ENCODE results near the gene SNRPA1. TPM values are rescaled to one million over a fixed set of nuclear protein-coding genes. Genes with fewer than 3 reads are reported as not detected.

SNRPA1 gene
- total and polyA plus RNA-seq, 2 donors (not counting 1 experiment from before 2014, with no cell fraction given): 97.7 to 113 TPM

DNA sequence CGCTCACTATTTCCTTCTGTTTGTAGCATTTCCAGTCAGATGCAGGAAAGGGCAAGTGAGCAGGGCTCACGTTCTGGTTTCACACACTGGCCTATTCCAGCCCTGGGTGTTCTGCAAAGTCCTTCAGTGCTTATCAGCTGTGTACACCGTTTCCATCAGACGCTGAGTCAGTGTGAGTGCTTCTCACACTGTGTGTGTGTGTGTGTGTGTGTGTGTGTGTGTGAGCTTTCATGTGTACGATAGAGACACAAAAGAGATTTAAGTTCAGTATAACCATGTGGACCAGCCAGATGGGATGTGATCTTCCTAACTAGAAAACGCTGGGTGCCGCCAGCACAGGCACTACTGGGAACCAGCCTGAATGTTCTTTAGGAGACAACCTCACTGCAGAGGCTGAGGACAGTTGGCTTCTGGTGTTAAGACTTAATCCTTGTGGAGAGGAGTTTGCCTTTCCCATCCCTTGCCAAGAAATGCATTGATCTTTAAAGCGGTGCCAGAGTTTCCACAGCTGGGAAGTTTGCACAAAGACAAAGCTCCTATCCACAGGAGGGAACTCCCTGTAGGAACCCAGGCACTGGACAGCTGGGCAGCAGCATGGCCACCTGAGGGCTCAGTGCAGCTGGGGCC, 39.3 kb downstream of the SNRPA1 start:
- no peaks in the 10 kb centered on the region for H3K9me3 Mint-ChIP-seq (ENCODE audit: insufficient read depth)
- H3K27me3 Mint-ChIP-seq: peaks cover 9% of the 10 kb centered on the region
- H4K20me1 ChIP-seq (ENCODE audit: control insufficient read depth, insufficient read depth, low read length, poor library complexity, severe bottlenecking): peaks cover 3% of the 10 kb centered on the region
- H3K4me2 ChIP-seq (replicated peaks; ENCODE audit: low read depth, low read length, poor library complexity, severe bottlenecking): no peak overlapping the region
- H3K4me1 Mint-ChIP-seq: peaks cover 7% of the 10 kb centered on the region
- ATAC-seq (ENCODE audit: low read depth): no peak
- no peak for TF ChIP-seq EZH2 (IDR thresholded peaks at IDR 0.05; ENCODE audit: borderline replicate concordance, insufficient read depth, low read depth, low read length, poor library complexity, severe bottlenecking)
- TF ChIP-seq, protein P1, sequence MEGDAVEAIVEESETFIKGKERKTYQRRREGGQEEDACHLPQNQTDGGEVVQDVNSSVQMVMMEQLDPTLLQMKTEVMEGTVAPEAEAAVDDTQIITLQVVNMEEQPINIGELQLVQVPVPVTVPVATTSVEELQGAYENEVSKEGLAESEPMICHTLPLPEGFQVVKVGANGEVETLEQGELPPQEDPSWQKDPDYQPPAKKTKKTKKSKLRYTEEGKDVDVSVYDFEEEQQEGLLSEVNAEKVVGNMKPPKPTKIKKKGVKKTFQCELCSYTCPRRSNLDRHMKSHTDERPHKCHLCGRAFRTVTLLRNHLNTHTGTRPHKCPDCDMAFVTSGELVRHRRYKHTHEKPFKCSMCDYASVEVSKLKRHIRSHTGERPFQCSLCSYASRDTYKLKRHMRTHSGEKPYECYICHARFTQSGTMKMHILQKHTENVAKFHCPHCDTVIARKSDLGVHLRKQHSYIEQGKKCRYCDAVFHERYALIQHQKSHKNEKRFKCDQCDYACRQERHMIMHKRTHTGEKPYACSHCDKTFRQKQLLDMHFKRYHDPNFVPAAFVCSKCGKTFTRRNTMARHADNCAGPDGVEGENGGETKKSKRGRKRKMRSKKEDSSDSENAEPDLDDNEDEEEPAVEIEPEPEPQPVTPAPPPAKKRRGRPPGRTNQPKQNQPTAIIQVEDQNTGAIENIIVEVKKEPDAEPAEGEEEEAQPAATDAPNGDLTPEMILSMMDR (IDR thresholded peaks at IDR 0.05): no peak
- H3K79me2 ChIP-seq (ENCODE audit: control insufficient read depth, insufficient read depth, low read length): peaks cover 14% of the 10 kb centered on the region
- no peak overlapping the region for H3K9ac ChIP-seq (ENCODE audit: low read length)
- ChIA-PET POLR2A (no interaction called here), CTCF (interaction anchor here (0.7 to 9.3 kb wide), 7 partner anchors 10 to 337 kb away, joined by 3 to 138 read pairs (median 6); partner anchors contain the start of gene LRRK1)
- H2AFZ ChIP-seq (ENCODE audit: insufficient read depth, low read depth, low read length, poor library complexity, severe bottlenecking): no peak overlapping the region
- no peak overlapping the region for H3K4me3 ChIP-seq (ENCODE audit: control extremely low read depth in 1 of 5, extremely low read depth in 1 of 5, insufficient read depth in 1 of 5, low read depth in 2 of 5, low read length in 4 of 5)
- 57% methylated on average over 6 of the region's 8 CpGs for WGBS (ENCODE audit: insufficient coverage)
- H3K4me1 ChIP-seq (ENCODE audit: control insufficient read depth in 2 of 2, insufficient read depth in 2 of 2, low read length in 2 of 2): peaks cover 7 to 9% of the 10 kb centered on the region in 2 donors
- no peak for DNase-seq
- no peak overlapping the region for H3K27ac Mint-ChIP-seq
- H3K27me3 ChIP-seq (replicated peaks in 1 of 4; ENCODE audit: control extremely low read depth in 1 of 4, control insufficient read depth in 3 of 4, insufficient read depth in 4 of 4, low read length in 3 of 4): peaks cover 0 to 10% (median 3%) of the 10 kb centered on the region in 4 experiments
- no peaks in the 10 kb centered on the region for H3K36me3 ChIP-seq (replicated peaks in 1 of 2; ENCODE audit: control extremely low read depth in 1 of 2, control insufficient read depth in 1 of 2, extremely low read depth in 1 of 2, insufficient read depth in 2 of 2, low read length in 1 of 2)
- no peaks in the 10 kb centered on the region for H3K9me3 ChIP-seq (ENCODE audit: control extremely low read depth in 1 of 3, control insufficient read depth in 2 of 3, insufficient read depth in 1 of 3, low read length in 2 of 3)
- H3K27ac ChIP-seq (ENCODE audit: low read length in 2 of 2): no peak overlapping the region
- intact Hi-C loops (cut with micrococcal nuclease): no loop called here
- no peak overlapping the region for H3K4me3 Mint-ChIP-seq

DNA sequence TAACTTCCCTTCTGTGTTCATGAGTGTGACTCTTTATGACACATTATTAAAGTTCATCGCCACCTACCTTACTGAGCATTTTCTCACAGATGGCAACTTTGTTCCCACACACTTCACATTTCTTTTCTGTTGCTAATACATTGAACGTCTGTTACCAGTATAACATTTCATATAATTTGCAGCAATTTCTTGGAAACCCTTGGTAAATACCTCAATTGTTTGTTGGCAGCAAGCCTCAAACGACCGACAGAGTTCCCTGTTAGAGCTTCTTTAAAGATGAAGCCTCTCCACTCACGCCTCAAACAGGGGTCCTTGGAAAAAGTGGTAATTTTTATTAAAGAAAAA, 40.0 kb downstream of the SNRPA1 start:
- ATAC-seq (ENCODE audit: low read depth) (no peak), DNase-seq (no peak)
- TF ChIP-seq, protein P1 (IDR thresholded peaks at IDR 0.05): no peak
- TF ChIP-seq EZH2 (IDR thresholded peaks at IDR 0.05; ENCODE audit: borderline replicate concordance, insufficient read depth, low read depth, low read length, poor library complexity, severe bottlenecking): no peak
- Mint-ChIP-seq H3K27me3 (peaks cover 6% of the 10 kb centered on the region), H3K4me3 (no peak overlapping the region), H3K27ac (no peak overlapping the region), H3K9me3 (ENCODE audit: insufficient read depth) (no peaks in the 10 kb centered on the region), H3K4me1 (peaks cover 14% of the 10 kb centered on the region)
- H3K27me3 ChIP-seq (replicated peaks in 1 of 4; ENCODE audit: control extremely low read depth in 1 of 4, control insufficient read depth in 3 of 4, insufficient read depth in 4 of 4, low read length in 3 of 4): peaks cover 0 to 10% (median 3%) of the 10 kb centered on the region in 4 experiments
- intact Hi-C loops (cut with micrococcal nuclease): no loop called here
- no peak overlapping the region for H2AFZ ChIP-seq (ENCODE audit: insufficient read depth, low read depth, low read length, poor library complexity, severe bottlenecking)
- H3K36me3 ChIP-seq (replicated peaks in 1 of 2; ENCODE audit: control extremely low read depth in 1 of 2, control insufficient read depth in 1 of 2, extremely low read depth in 1 of 2, insufficient read depth in 2 of 2, low read length in 1 of 2): no peaks in the 10 kb centered on the region
- H3K27ac ChIP-seq (ENCODE audit: low read length in 2 of 2): no peak overlapping the region
- no peak overlapping the region for H3K9ac ChIP-seq (ENCODE audit: low read length)
- H3K4me2 ChIP-seq (replicated peaks; ENCODE audit: low read depth, low read length, poor library complexity, severe bottlenecking): no peak overlapping the region
- CTCF ChIA-PET: interaction anchor here (4.7 to 9.3 kb wide), 3 partner anchors 9 to 243 kb away, joined by 33 to 138 read pairs (median 133); no protein-coding TSS in a partner anchor
- whole genome bisulfite sequencing (ENCODE audit: insufficient coverage): 71% methylated on average over 2 of the region's 5 CpGs
- peaks cover 21% of the 10 kb centered on the region for H3K79me2 ChIP-seq (ENCODE audit: control insufficient read depth, insufficient read depth, low read length)
- H3K4me3 ChIP-seq (ENCODE audit: control extremely low read depth in 1 of 5, extremely low read depth in 1 of 5, insufficient read depth in 1 of 5, low read depth in 2 of 5, low read length in 4 of 5): no peak overlapping the region
- H4K20me1 ChIP-seq (ENCODE audit: control insufficient read depth, insufficient read depth, low read length, poor library complexity, severe bottlenecking): peaks cover 10% of the 10 kb centered on the region
- no peaks in the 10 kb centered on the region for H3K9me3 ChIP-seq (ENCODE audit: control extremely low read depth in 1 of 3, control insufficient read depth in 2 of 3, insufficient read depth in 1 of 3, low read length in 2 of 3)
- peaks cover 14 to 16% of the 10 kb centered on the region in 2 donors for H3K4me1 ChIP-seq (ENCODE audit: control insufficient read depth in 2 of 2, insufficient read depth in 2 of 2, low read length in 2 of 2)
- POLR2A ChIA-PET: no interaction called here

All from B cell (primary cell).